Trophoblast cell (in vitro differentiated cells and primary cell): ENCODE results near the gene SIPA1L3.

ENCODE experiments used
- DNase-seq, 2 donors: peaks; one replicate each; pipeline ENCODE4 v3.0.0-alpha.2; 2016
- H2AFZ ChIP-seq: 2 replicates; pipeline ENCODE4 v1.6.1; 2013; ENCODE audit warnings: low read length, moderate library complexity, mild to moderate bottlenecking; ENCODE audit not compliant: insufficient read depth, poor library complexity
- H2AK5ac ChIP-seq: 2 replicates; pipeline ENCODE4 v1.6.1; 2013; ENCODE audit warnings: mild to moderate bottlenecking, low read length
- H2BK120ac ChIP-seq: 2 replicates; pipeline ENCODE4 v1.6.1; 2013; ENCODE audit warnings: low read length, mild to moderate bottlenecking, moderate library complexity; ENCODE audit not compliant: insufficient read depth, poor library complexity
- H2BK12ac ChIP-seq: 2 replicates; pipeline ENCODE4 v1.6.1; 2013; ENCODE audit warnings: mild to moderate bottlenecking, low read length, moderate library complexity
- H2BK5ac ChIP-seq: 2 replicates; pipeline ENCODE4 v1.6.1; 2013; ENCODE audit warnings: low read length, low read depth, moderate library complexity, mild to moderate bottlenecking; ENCODE audit not compliant: poor library complexity
- H3K14ac ChIP-seq: 2 replicates; pipeline ENCODE4 v1.6.1; 2013; ENCODE audit warnings: mild to moderate bottlenecking, low read length
- H3K18ac ChIP-seq: 2 replicates; pipeline ENCODE4 v1.6.1; 2013; ENCODE audit warnings: mild to moderate bottlenecking, low read length
- H3K23ac ChIP-seq: 2 replicates; pipeline ENCODE4 v1.6.1; 2013; ENCODE audit warnings: low read length
- H3K27ac ChIP-seq: 2 replicates; pipeline ENCODE4 v1.5.1; 2013; ENCODE audit warnings: low read depth, mild to moderate bottlenecking, inconsistent platforms, low read length, moderate library complexity
- H3K27me3 ChIP-seq: 2 replicates; pipeline ENCODE4 v1.6.1; 2013; ENCODE audit warnings: inconsistent platforms, mild to moderate bottlenecking, low read length, moderate library complexity; ENCODE audit not compliant: insufficient read depth
- H3K36me3 ChIP-seq, 2 experiments: 1 replicate in 1 of 2; 2 replicates in 1 of 2; pipeline ENCODE4 v1.6.1; 2013; ENCODE audit warnings: low read length in 2 of 2, mild to moderate bottlenecking in 2 of 2, moderate library complexity in 1 of 2; ENCODE audit not compliant: insufficient read depth in 2 of 2, control insufficient read depth in 1 of 2
- H3K4ac ChIP-seq: 2 replicates; pipeline ENCODE4 v1.6.1; 2013; ENCODE audit warnings: low read depth, mild to moderate bottlenecking, low read length, moderate library complexity
- H3K4me1 ChIP-seq, 2 experiments: 1 replicate in 1 of 2; 2 replicates in 1 of 2; pipeline ENCODE4 v1.6.1; 2013; ENCODE audit warnings: low read length in 2 of 2, mild to moderate bottlenecking in 2 of 2, moderate library complexity in 1 of 2; ENCODE audit not compliant: insufficient read depth in 2 of 2, control insufficient read depth in 1 of 2
- H3K4me2 ChIP-seq: 2 replicates; pipeline ENCODE4 v1.6.1; 2013; ENCODE audit warnings: inconsistent platforms, mild to moderate bottlenecking, low read length, moderate library complexity
- H3K4me3 ChIP-seq: 2 replicates; pipeline ENCODE4 v1.5.1; 2013; ENCODE audit warnings: mild to moderate bottlenecking, low read depth, low read length, inconsistent platforms
- H3K79me1 ChIP-seq: one replicate; pipeline ENCODE4 v1.6.1; 2013; ENCODE audit warnings: low read length
- H3K79me2 ChIP-seq: 2 replicates; pipeline ENCODE4 v1.6.1; 2013; ENCODE audit warnings: low read length, mild to moderate bottlenecking; ENCODE audit not compliant: control insufficient read depth, insufficient read depth, poor library complexity
- H3K9ac ChIP-seq: 2 replicates; pipeline ENCODE4 v1.6.1; 2013; ENCODE audit warnings: mild to moderate bottlenecking, low read length
- H3K9me3 ChIP-seq: 2 replicates; pipeline ENCODE4 v1.6.1; 2013; ENCODE audit warnings: low read depth, mild to moderate bottlenecking, control low read depth, inconsistent platforms, low read length; ENCODE audit not compliant: insufficient read depth
- H4K12ac ChIP-seq: 2 replicates; pipeline ENCODE4 v1.6.1; 2013; ENCODE audit warnings: low read depth, mild to moderate bottlenecking, low read length, moderate library complexity
- H4K8ac ChIP-seq: 2 replicates; pipeline ENCODE4 v1.6.1; 2013; ENCODE audit warnings: low read depth, mild to moderate bottlenecking, low read length, moderate library complexity
- H4K91ac ChIP-seq: one replicate; pipeline ENCODE4 v1.6.1; 2013; ENCODE audit warnings: low read depth, mild to moderate bottlenecking, low read length, moderate library complexity
- whole genome bisulfite sequencing: extraction: QIAGEN DNeasy Blood & Tissue Kit; methylation state at CpG from one replicate; pipeline ENCODE4 v1.1.7; 2013; ENCODE audit warnings: missing lambda C conversion rate; ENCODE audit not compliant: insufficient read length, insufficient coverage; ENCODE audit errors: extremely low coverage; 5-methylcytosine and 5-hydroxymethylcytosine counted together

The SIPA1L3 gene

DNA sequence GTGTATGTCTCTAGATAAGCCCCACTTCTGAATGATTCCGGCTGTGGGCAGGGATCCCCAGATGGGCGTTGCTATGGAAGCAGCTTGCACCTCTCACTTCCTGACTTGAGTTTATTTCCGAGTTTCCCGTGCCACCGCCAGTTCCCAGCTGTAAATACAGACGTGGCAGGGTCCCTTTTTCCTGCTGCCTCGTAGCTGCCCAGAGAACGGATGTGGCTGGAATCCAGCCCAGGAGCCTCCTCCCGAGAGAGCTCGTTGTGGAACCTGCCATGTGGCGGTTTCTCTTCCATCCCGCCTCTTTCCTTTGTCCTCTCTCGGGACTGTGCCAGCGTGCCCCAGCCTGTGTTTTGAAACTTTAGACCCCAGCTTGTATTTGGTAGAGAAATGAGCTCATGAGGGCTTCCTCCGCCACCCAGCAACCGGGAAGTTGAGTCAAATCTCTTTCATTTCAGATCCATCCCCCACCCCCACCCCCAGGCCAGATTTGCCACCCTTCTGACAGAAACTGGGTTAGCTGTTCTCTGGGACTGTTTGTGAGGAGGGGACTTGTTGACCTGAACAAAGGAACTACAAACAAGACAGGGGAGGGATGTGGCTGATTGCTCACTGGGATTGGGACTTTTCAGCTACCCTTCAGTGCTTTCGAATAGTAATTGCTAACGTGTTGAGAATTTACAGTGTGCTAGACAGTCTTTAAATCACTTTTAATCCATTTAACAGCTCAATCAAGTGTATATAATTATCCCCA lies 96.6 kb downstream of the SIPA1L3 start:
- H3K4me2 ChIP-seq: peak overlapping the region; percentile 71
- peaks cover 11% of the 10 kb centered on the region for H3K79me1 ChIP-seq
- H2AFZ ChIP-seq: peak overlapping the region; percentile 92
- peak overlapping the region; percentile 70 for H2AK5ac ChIP-seq
- peak overlapping the region; percentile 82 for H4K8ac ChIP-seq
- peaks cover 2% of the 10 kb centered on the region for H3K79me2 ChIP-seq
- H3K27me3 ChIP-seq: no peaks in the 10 kb centered on the region
- H3K23ac ChIP-seq: no peak overlapping the region
- peak overlapping the region; percentile 58 for H3K4ac ChIP-seq
- DNase-seq: no peak
- peak overlapping the region; percentile 71 for H2BK5ac ChIP-seq
- no peak overlapping the region for H3K4me3 ChIP-seq
- peak overlapping the region; percentile 41 for H2BK120ac ChIP-seq
- H3K9me3 ChIP-seq: peaks cover 3% of the 10 kb centered on the region
- H2BK12ac ChIP-seq: peak overlapping the region; percentile 44
- peak overlapping the region; percentile 64 for H3K27ac ChIP-seq
- H4K12ac ChIP-seq: peak overlapping the region; percentile 88
- peak overlapping the region; percentile 80 for H4K91ac ChIP-seq
- peak overlapping the region; percentile 60 for H3K14ac ChIP-seq
- no CpG with 5 or more reads among the region's 18 CpGs for WGBS
- H3K9ac ChIP-seq: no peak overlapping the region
- H3K36me3 ChIP-seq: no peaks in the 10 kb centered on the region
- H3K18ac ChIP-seq: peak overlapping the region; percentile 81
- H3K4me1 ChIP-seq: peaks cover 18 to 26% of the 10 kb centered on the region in 2 experiments

- no peak overlapping the region for H3K9ac ChIP-seq
- no peak overlapping the region for H2AFZ ChIP-seq
- H2AK5ac ChIP-seq: no peak overlapping the region
- peaks cover 11% of the 10 kb centered on the region for H3K79me1 ChIP-seq
- peak overlapping the region; percentile 40 for H3K4ac ChIP-seq
- H4K8ac ChIP-seq: peak overlapping the region; percentile 82
- peak overlapping the region; percentile 71 for H3K4me2 ChIP-seq
- no peak overlapping the region for H3K4me3 ChIP-seq
- H3K27me3 ChIP-seq: no peaks in the 10 kb centered on the region
- peaks cover 2% of the 10 kb centered on the region for H3K79me2 ChIP-seq
- peak overlapping the region; percentile 61 for H4K12ac ChIP-seq
- H3K36me3 ChIP-seq: no peaks in the 10 kb centered on the region
- H2BK12ac ChIP-seq: no peak overlapping the region
- peaks cover 3% of the 10 kb centered on the region for H3K9me3 ChIP-seq
- peak overlapping the region; percentile 80 for H4K91ac ChIP-seq
- no peak overlapping the region for H2BK120ac ChIP-seq
- peaks cover 18 to 25% of the 10 kb centered on the region in 2 experiments for H3K4me1 ChIP-seq
- H3K14ac ChIP-seq: peak overlapping the region; percentile 60
- H3K23ac ChIP-seq: no peak overlapping the region
- H3K18ac ChIP-seq: no peak overlapping the region
- WGBS: no CpG with 5 or more reads among the region's 3 CpGs
- peak overlapping the region; percentile 71 for H2BK5ac ChIP-seq
- H3K27ac ChIP-seq: peak overlapping the region; percentile 64
- no peak for DNase-seq
Observed at GRCh38 chr19:38004186-38004520, 97.1 kb downstream of the SIPA1L3 start.

GRCh38 chr19:38004521-38005223 lies 97.7 kb downstream of the SIPA1L3 start:
- Histone ChIP-seq H3K9me3 (no peaks in the 10 kb centered on the region), H3K36me3 (no peaks in the 10 kb centered on the region), H2BK5ac (peak overlapping the region; percentile 71), H3K4me3 (no peak overlapping the region), H3K9ac (no peak overlapping the region), H3K4me1 (peaks cover 18 to 20% of the 10 kb centered on the region in 2 experiments), H3K23ac (no peak overlapping the region), H2BK120ac (no peak overlapping the region), H2AK5ac (no peak overlapping the region), H3K14ac (peak overlapping the region; percentile 60), H3K27ac (peak overlapping the region; percentile 64), H4K8ac (peak overlapping the region; percentile 82), H3K4ac (peak overlapping the region; percentile 25), H2AFZ (no peak overlapping the region), H4K12ac (peak overlapping the region; percentile 61), H2BK12ac (peak overlapping the region; percentile 4), H3K4me2 (peak overlapping the region; percentile 71), H3K79me2 (peaks cover 2% of the 10 kb centered on the region), H3K18ac (no peak overlapping the region), H3K27me3 (no peaks in the 10 kb centered on the region), H3K79me1 (peaks cover 11% of the 10 kb centered on the region), H4K91ac (peak overlapping the region; percentile 80)
- DNase-seq: peak; percentile 71 to 89
- no CpG with 5 or more reads among the region's 15 CpGs for WGBS

- Histone ChIP-seq H4K91ac (peak overlapping the region; percentile 50), H3K79me1 (peaks cover 11% of the 10 kb centered on the region), H4K8ac (no peak overlapping the region), H2BK5ac (no peak overlapping the region), H3K23ac (no peak overlapping the region), H3K9ac (no peak overlapping the region), H3K4me2 (no peak overlapping the region), H3K18ac (peak overlapping the region; percentile 57), H3K14ac (peak overlapping the region; percentile 30), H2AFZ (peak overlapping the region; percentile 17), H3K4ac (no peak overlapping the region), H3K79me2 (peaks cover 2% of the 10 kb centered on the region), H2AK5ac (peak overlapping the region; percentile 65), H3K4me1 (peaks cover 18% of the 10 kb centered on the region in 2 experiments), H3K36me3 (no peaks in the 10 kb centered on the region), H2BK12ac (no peak overlapping the region), H3K27me3 (no peaks in the 10 kb centered on the region), H3K9me3 (no peaks in the 10 kb centered on the region), H2BK120ac (peak overlapping the region; percentile 10), H3K4me3 (no peak overlapping the region), H4K12ac (peak overlapping the region; percentile 4), H3K27ac (peak overlapping the region; percentile 61)
- DNase-seq: no peak
- no CpG with 5 or more reads among the region's 8 CpGs for WGBS
Observed at GRCh38 chr19:38005224-38005614, 98.2 kb downstream of the SIPA1L3 start.
